ENCODE data around the gene MTA1. TPM values are rescaled to one million over a fixed set of nuclear protein-coding genes. Genes with fewer than 3 reads are reported as not detected.

The MTA1 gene
- total RNA-seq, 1 experiment from 2014 or later: 238 TPM

DNA sequence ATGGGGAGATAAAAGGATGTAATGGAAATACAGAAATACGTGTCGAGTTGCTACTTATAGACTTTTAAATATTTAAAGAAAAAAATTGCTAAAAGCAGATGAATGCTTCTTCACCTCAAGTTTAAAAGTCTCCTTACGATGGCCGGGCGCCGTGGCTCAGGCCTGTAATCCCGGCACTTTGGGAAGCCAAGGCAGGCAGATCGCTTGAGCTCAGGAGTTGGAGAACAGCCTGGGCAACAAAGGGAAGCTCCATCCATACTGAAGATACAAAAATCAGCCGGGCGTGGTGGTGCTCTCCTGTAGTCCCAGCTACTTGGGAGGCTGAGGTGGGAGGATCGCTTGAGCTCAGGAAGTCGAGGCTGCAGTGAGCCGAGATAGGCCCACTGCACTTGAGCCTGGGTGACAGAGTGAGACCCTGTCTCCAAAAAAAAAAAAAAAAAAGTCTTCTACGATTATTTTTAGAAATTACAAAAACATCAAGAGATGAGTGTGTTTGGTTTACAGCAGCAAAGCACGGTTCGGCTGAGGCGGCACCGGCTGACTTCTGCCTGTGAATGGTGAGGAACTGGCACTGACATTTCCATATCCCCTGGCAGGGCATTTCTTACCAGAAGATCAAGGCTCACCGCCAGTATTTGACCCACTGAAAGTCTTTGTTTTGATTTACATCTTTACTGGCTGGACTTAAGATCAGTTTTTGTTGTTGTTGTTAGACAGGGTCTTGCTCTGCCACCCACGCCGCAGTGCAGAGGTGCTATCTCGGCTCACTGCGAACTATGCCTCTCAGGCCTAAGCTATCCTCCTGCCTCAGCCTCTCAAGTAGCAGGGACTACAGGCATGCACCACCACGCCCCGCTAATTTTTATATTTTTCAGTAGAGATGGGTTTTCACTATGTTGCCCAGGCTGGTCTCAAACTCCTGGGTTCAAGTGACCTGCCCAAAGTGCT is 3.9 kb upstream of the MTA1 start:
- CTCF ChIA-PET: no interaction called here
- POLR2A ChIA-PET (ENCODE audit: low non-redundant PET): no interaction called here
- BruUV-seq (replicated peaks): no TSS peak

GRCh38 chr14:105416671-105417070 is 3.0 kb upstream of the MTA1 start:
- ChIA-PET POLR2A (ENCODE audit: low non-redundant PET) (no interaction called here), CTCF (no interaction called here)
- H3K9me3 ChIP-seq (ENCODE audit: low read depth, low read length, poor library complexity, severe bottlenecking): no peaks in the 10 kb centered on the region
- DNase-seq (ENCODE audit: low spot score): no peak
- no TSS peak for BruUV-seq (replicated peaks)
- H3K27ac ChIP-seq (ENCODE audit: low read depth, low read length, poor library complexity, severe bottlenecking): no peak overlapping the region
- H3K36me3 ChIP-seq (ENCODE audit: insufficient read depth, low read length, poor library complexity, severe bottlenecking): no peaks in the 10 kb centered on the region
- H3K27me3 ChIP-seq (replicated peaks; ENCODE audit: insufficient read depth, low read depth, low read length, poor library complexity): no peaks in the 10 kb centered on the region
- H3K4me1 ChIP-seq (ENCODE audit: insufficient read depth, low read length, poor library complexity, severe bottlenecking): peaks cover 24% of the 10 kb centered on the region
- intact Hi-C loops (cut with micrococcal nuclease; ENCODE audit: unreplicated experiment): no loop called here
- no peak overlapping the region for H3K4me3 ChIP-seq (ENCODE audit: low read depth, low read length, poor library complexity, severe bottlenecking)
- TF ChIP-seq EZH2 (IDR thresholded peaks at IDR 0.05; ENCODE audit: borderline replicate concordance, low read depth, low read length, poor library complexity, severe bottlenecking) (no peak), CTCF (conservative IDR thresholded peaks at IDR 0.05; ENCODE audit: low read depth, low read length) (no peak)

More for the DNA sequence above, 3.9 kb upstream of the MTA1 start:
- no peaks in the 10 kb centered on the region for H3K27me3 ChIP-seq (replicated peaks; ENCODE audit: insufficient read depth, low read depth, low read length, poor library complexity)
- H3K4me1 ChIP-seq (ENCODE audit: insufficient read depth, low read length, poor library complexity, severe bottlenecking): peaks cover 24% of the 10 kb centered on the region
- no peaks in the 10 kb centered on the region for H3K36me3 ChIP-seq (ENCODE audit: insufficient read depth, low read length, poor library complexity, severe bottlenecking)
- peak overlapping the region; percentile 75 for H3K27ac ChIP-seq (ENCODE audit: low read depth, low read length, poor library complexity, severe bottlenecking)
- no peak for TF ChIP-seq EZH2 (IDR thresholded peaks at IDR 0.05; ENCODE audit: borderline replicate concordance, low read depth, low read length, poor library complexity, severe bottlenecking)
- no peak for TF ChIP-seq CTCF (conservative IDR thresholded peaks at IDR 0.05; ENCODE audit: low read depth, low read length)
- DNase-seq (ENCODE audit: low spot score): no peak
- intact Hi-C loops (cut with micrococcal nuclease; ENCODE audit: unreplicated experiment): no loop called here
- H3K4me3 ChIP-seq (ENCODE audit: low read depth, low read length, poor library complexity, severe bottlenecking): peak overlapping the region; percentile 54
- no peaks in the 10 kb centered on the region for H3K9me3 ChIP-seq (ENCODE audit: low read depth, low read length, poor library complexity, severe bottlenecking)

GRCh38 chr14:105417690-105418121 is 1.9 kb upstream of the MTA1 start:
- peaks cover 28% of the 10 kb centered on the region for H3K4me1 ChIP-seq (ENCODE audit: insufficient read depth, low read length, poor library complexity, severe bottlenecking)
- no peak overlapping the region for H3K27ac ChIP-seq (ENCODE audit: low read depth, low read length, poor library complexity, severe bottlenecking)
- TF ChIP-seq EZH2 (IDR thresholded peaks at IDR 0.05; ENCODE audit: borderline replicate concordance, low read depth, low read length, poor library complexity, severe bottlenecking): no peak
- TF ChIP-seq CTCF (conservative IDR thresholded peaks at IDR 0.05; ENCODE audit: low read depth, low read length): no peak
- H3K9me3 ChIP-seq (ENCODE audit: low read depth, low read length, poor library complexity, severe bottlenecking): no peaks in the 10 kb centered on the region
- H3K36me3 ChIP-seq (ENCODE audit: insufficient read depth, low read length, poor library complexity, severe bottlenecking): peaks cover 4% of the 10 kb centered on the region
- ChIA-PET POLR2A (ENCODE audit: low non-redundant PET) (no interaction called here), CTCF (no interaction called here)
- DNase-seq (ENCODE audit: low spot score): no peak
- intact Hi-C loops (cut with micrococcal nuclease; ENCODE audit: unreplicated experiment): no loop called here
- no TSS peak for BruUV-seq (replicated peaks)
- no peaks in the 10 kb centered on the region for H3K27me3 ChIP-seq (replicated peaks; ENCODE audit: insufficient read depth, low read depth, low read length, poor library complexity)
- H3K4me3 ChIP-seq (ENCODE audit: low read depth, low read length, poor library complexity, severe bottlenecking): no peak overlapping the region
